HG03378 (cell line): ENCODE measurements around the gene ERLIN1.
"Not testable (repeated sequence)": the region's sequence is repeated elsewhere in the genome, so short reads cannot be mapped to it uniquely, and the experiment has no call there.

ENCODE experiments used
- ATAC-seq: cut with Tn5 transposase; IDR thresholded peaks from one replicate; pipeline ENCODE4 v1.9.1; 2021; ENCODE audit warnings: mild to moderate bottlenecking, moderate library complexity; ENCODE audit not compliant: unreplicated experiment

ERLIN1 gene

GRCh38 chr10:100138921-100139496 lies 46.8 kb downstream of the ERLIN1 start:
- ATAC-seq, result no peak

- ATAC-seq, result no peak
Observed at GRCh38 chr10:100135486-100135885, 50.3 kb downstream of the ERLIN1 start.

- no peak for ATAC-seq
Observed at GRCh38 chr10:100133801-100134200, 52.0 kb downstream of the ERLIN1 start.

GRCh38 chr10:100132427-100132826 lies 53.4 kb downstream of the ERLIN1 start:
- ATAC-seq, result no peak

GRCh38 chr10:100131571-100131970 lies 54.3 kb downstream of the ERLIN1 start:
- ATAC-seq, result no peak

GRCh38 chr10:100130831-100131230 lies 55.0 kb downstream of the ERLIN1 start:
- ATAC-seq, result no peak

GRCh38 chr10:100129424-100129823 lies 56.4 kb downstream of the ERLIN1 start:
- ATAC-seq, result no peak

GRCh38 chr10:100128951-100129350 lies 56.9 kb downstream of the ERLIN1 start:
- no peak for ATAC-seq

- not testable (repeated sequence) for ATAC-seq
Observed at GRCh38 chr10:100125335-100125734, 60.5 kb downstream of the ERLIN1 start.

GRCh38 chr10:100124097-100124496 lies 61.7 kb downstream of the ERLIN1 start:
- no peak for ATAC-seq

GRCh38 chr10:100122780-100123179 lies 63.0 kb downstream of the ERLIN1 start:
- no peak for ATAC-seq

GRCh38 chr10:100120550-100120949 lies 65.3 kb downstream of the ERLIN1 start:
- ATAC-seq, result no peak

GRCh38 chr10:100119726-100120125 lies 66.1 kb downstream of the ERLIN1 start:
- no peak for ATAC-seq

- ATAC-seq, result no peak
Observed at GRCh38 chr10:100114976-100115770, 70.7 kb downstream of the ERLIN1 start.

GRCh38 chr10:100114460-100114859 lies 71.4 kb downstream of the ERLIN1 start:
- no peak for ATAC-seq

GRCh38 chr10:100109670-100110069 lies 76.2 kb downstream of the ERLIN1 start:
- ATAC-seq, result no peak

- ATAC-seq, result no peak
Observed at GRCh38 chr10:100106865-100107264, 79.0 kb downstream of the ERLIN1 start.

- no peak for ATAC-seq
Observed at GRCh38 chr10:100104300-100104699, 81.5 kb downstream of the ERLIN1 start.

GRCh38 chr10:100103581-100103980 lies 82.2 kb downstream of the ERLIN1 start:
- no peak for ATAC-seq

GRCh38 chr10:100101192-100102076 lies 84.4 kb downstream of the ERLIN1 start:
- no peak for ATAC-seq

GRCh38 chr10:100100651-100101184 lies 85.1 kb downstream of the ERLIN1 start:
- no peak for ATAC-seq
